Fibroblast of peridontal ligament (primary cell): ENCODE results near the gene NSMCE1.
"Not testable (repeated sequence)": the region's sequence is repeated elsewhere in the genome, so short reads cannot be mapped to it uniquely, and the experiment has no call there.

Source experiments
- DNase-seq: peaks from one replicate; pipeline ENCODE4 v3.0.0-alpha.2; 2010; ENCODE audit errors: extremely low read depth

The NSMCE1 gene

GRCh38 chr16:27303256-27304100 lies 34.9 kb upstream of the NSMCE1 start:
- no peak for DNase-seq

GRCh38 chr16:27302126-27302525 lies 33.6 kb upstream of the NSMCE1 start:
- DNase-seq: no peak

- no peak for DNase-seq
These were observed 32.8 kb upstream of the NSMCE1 start for GRCh38 chr16:27301236-27301861.

- no peak for DNase-seq
These were observed 29.6 kb upstream of the NSMCE1 start for GRCh38 chr16:27298132-27298531.

GRCh38 chr16:27293343-27293742 lies 24.8 kb upstream of the NSMCE1 start:
- DNase-seq: no peak

- DNase-seq: no peak
These were observed 23.2 kb upstream of the NSMCE1 start for GRCh38 chr16:27291722-27292240.

- DNase-seq: no peak
These were observed 22.5 kb upstream of the NSMCE1 start for GRCh38 chr16:27291106-27291505.

GRCh38 chr16:27290562-27290961 lies 22.0 kb upstream of the NSMCE1 start:
- no peak for DNase-seq

- peak; percentile 39 for DNase-seq
These were observed 21.1 kb upstream of the NSMCE1 start for GRCh38 chr16:27289669-27290068.

GRCh38 chr16:27288313-27288712 lies 19.7 kb upstream of the NSMCE1 start:
- DNase-seq: not testable (repeated sequence)

- DNase-seq: no peak
These were observed 19.3 kb upstream of the NSMCE1 start for GRCh38 chr16:27287887-27288286.

- DNase-seq: no peak
These were observed 18.7 kb upstream of the NSMCE1 start for GRCh38 chr16:27287051-27287811.

- DNase-seq: peak; percentile 95
These were observed 17.9 kb upstream of the NSMCE1 start for GRCh38 chr16:27286451-27286850.

- DNase-seq: peak; percentile 20
These were observed 17.2 kb upstream of the NSMCE1 start for GRCh38 chr16:27285676-27286196.

GRCh38 chr16:27284865-27285675 lies 16.5 kb upstream of the NSMCE1 start:
- no peak for DNase-seq

GRCh38 chr16:27281243-27281642 lies 12.7 kb upstream of the NSMCE1 start:
- DNase-seq: no peak

- no peak for DNase-seq
These were observed 6.8 kb upstream of the NSMCE1 start for GRCh38 chr16:27275394-27275793.

GRCh38 chr16:27274424-27274874 lies 5.9 kb upstream of the NSMCE1 start:
- not testable (repeated sequence) for DNase-seq

GRCh38 chr16:27273670-27274423 lies 5.3 kb upstream of the NSMCE1 start:
- peak; percentile 44 for DNase-seq

- DNase-seq: no peak
These were observed 4.7 kb upstream of the NSMCE1 start for GRCh38 chr16:27273330-27273669.
